AG04449 (cell line): ENCODE measurements around the gene DLGAP1.
A peak's percentile ranks its signal among the peaks of the same experiment; 100 is the strongest.
"Not testable (repeated sequence)": the region's sequence is repeated elsewhere in the genome, so short reads cannot be mapped to it uniquely, and the experiment has no call there.

Experiments
- CTCF ChIA-PET: fragments of 350-600 bp; formaldehyde crosslinking; extraction: SDS; loops from one replicate; lab custom pipeline; 2021; ENCODE audit warnings: antibody characterized with exemption; lab: Yijun Ruan, JAX
- POLR2A ChIA-PET: fragments of 400-600, 350-600 bp; formaldehyde crosslinking; extraction: SDS; loops from one replicate; lab custom pipeline; 2020; ENCODE audit warnings: antibody characterized with exemption, inconsistent platforms; lab: Yijun Ruan, JAX
- DNase-seq: peaks from one replicate; pipeline ENCODE4 v3.0.0-alpha.2; 2010; ENCODE audit warnings: low read depth, low spot score
- H3K4me3 ChIP-seq: 2 replicates; pipeline ENCODE4 v1.5.1; 2011; ENCODE audit warnings: low read depth, mild to moderate bottlenecking, control low read depth, low read length
- TF ChIP-seq, protein P1 (sequence below): IDR thresholded peaks from one replicate; pipeline ENCODE4 v1.5.1; 2011; ENCODE audit warnings: mild to moderate bottlenecking, moderate library complexity, low read length, control low read depth, inconsistent platforms; ENCODE audit not compliant: insufficient read depth; ENCODE audit errors: missing control alignments

The DLGAP1 gene

GRCh38 chr18:3710712-3711301 lies 744.3 kb downstream of the DLGAP1 start:
- DNase-seq = no peak
- ChIA-PET CTCF (interaction anchor here (0.7 to 3.0 kb wide), 6 partner anchors 42 to 288 kb away, joined by 3 to 14 read pairs (median 4); no protein-coding TSS in a partner anchor), POLR2A (no interaction called here)
- TF ChIP-seq, protein P1, sequence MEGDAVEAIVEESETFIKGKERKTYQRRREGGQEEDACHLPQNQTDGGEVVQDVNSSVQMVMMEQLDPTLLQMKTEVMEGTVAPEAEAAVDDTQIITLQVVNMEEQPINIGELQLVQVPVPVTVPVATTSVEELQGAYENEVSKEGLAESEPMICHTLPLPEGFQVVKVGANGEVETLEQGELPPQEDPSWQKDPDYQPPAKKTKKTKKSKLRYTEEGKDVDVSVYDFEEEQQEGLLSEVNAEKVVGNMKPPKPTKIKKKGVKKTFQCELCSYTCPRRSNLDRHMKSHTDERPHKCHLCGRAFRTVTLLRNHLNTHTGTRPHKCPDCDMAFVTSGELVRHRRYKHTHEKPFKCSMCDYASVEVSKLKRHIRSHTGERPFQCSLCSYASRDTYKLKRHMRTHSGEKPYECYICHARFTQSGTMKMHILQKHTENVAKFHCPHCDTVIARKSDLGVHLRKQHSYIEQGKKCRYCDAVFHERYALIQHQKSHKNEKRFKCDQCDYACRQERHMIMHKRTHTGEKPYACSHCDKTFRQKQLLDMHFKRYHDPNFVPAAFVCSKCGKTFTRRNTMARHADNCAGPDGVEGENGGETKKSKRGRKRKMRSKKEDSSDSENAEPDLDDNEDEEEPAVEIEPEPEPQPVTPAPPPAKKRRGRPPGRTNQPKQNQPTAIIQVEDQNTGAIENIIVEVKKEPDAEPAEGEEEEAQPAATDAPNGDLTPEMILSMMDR = no peak
- no peak overlapping the region for H3K4me3 ChIP-seq

DNA sequence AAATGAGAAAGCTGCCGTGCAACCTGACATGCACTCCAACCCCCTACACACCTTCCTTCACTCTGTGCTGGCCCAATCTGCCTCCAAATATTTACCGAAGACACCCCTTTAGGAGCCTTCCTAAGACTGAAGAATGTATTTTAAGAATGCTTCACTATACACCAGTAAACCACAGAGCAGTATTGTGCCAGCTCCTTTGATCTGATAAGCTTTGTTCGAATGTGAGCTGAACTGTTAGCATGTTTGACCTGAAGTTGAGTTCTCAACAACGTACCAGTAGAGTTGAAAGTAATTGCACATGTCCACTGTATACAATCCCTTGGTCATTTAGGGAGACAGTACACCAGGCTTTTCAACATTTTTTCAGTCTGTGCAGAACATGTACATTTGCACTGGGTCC lies 745.9 kb downstream of the DLGAP1 start:
- TF ChIP-seq, protein P1 = no peak
- ChIA-PET POLR2A (no interaction called here), CTCF (interaction anchor here (0.8 to 3.0 kb wide), 3 partner anchors 62 to 292 kb away, joined by 3 to 14 read pairs (median 3); no protein-coding TSS in a partner anchor)
- DNase-seq = no peak
- no peak overlapping the region for H3K4me3 ChIP-seq

- TF ChIP-seq, protein P1 = no peak
- no peak overlapping the region for H3K4me3 ChIP-seq
- ChIA-PET POLR2A (no interaction called here), CTCF (interaction anchor here (0.6 to 7.5 kb wide), 4 partner anchors 65 to 289 kb away, joined by 3 to 121 read pairs (median 4); no protein-coding TSS in a partner anchor)
- no peak for DNase-seq
Observed at GRCh38 chr18:3706279-3707097, 748.6 kb downstream of the DLGAP1 start.

GRCh38 chr18:3704556-3705344 lies 750.4 kb downstream of the DLGAP1 start:
- ChIA-PET POLR2A (interaction anchor here (0.6 kb wide), 2 partner anchors 136 to 164 kb away, joined by 3 to 5 read pairs; no protein-coding TSS in a partner anchor), CTCF (interaction anchor here (0.7 to 7.5 kb wide), 12 partner anchors 11 to 1117 kb away, joined by 3 to 121 read pairs (median 4); no protein-coding TSS in a partner anchor)
- no peak for DNase-seq
- TF ChIP-seq, protein P1 = no peak
- H3K4me3 ChIP-seq = no peak overlapping the region

DNA sequence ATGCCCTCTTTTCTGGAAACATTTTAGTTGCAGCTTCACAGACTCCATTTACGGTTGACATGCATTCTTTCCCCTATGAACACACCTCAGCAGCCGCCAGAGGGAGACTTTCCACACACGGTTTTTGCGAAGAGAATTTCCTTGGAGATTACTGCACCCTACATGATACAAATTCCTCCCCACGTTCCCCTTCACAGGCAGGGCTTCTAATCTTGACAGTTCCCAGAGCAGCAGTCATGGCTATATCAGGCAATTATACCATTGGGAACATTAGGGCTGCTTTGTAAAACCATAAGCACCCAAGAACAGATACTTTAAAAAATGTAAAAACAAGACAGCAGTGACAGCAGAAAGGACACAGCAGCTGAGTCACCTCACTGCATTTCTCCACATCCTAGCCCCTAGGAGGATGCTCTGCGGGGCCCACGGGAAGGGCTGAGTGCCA lies 751.4 kb downstream of the DLGAP1 start:
- no peak overlapping the region for H3K4me3 ChIP-seq
- CTCF ChIA-PET = interaction anchor here (0.6 to 7.5 kb wide), 16 partner anchors 9 to 375 kb away, joined by 3 to 121 read pairs (median 4); no protein-coding TSS in a partner anchor
- TF ChIP-seq, protein P1 = peak; percentile 81
- POLR2A ChIA-PET = no interaction called here
- peak; percentile 12 for DNase-seq

DNA sequence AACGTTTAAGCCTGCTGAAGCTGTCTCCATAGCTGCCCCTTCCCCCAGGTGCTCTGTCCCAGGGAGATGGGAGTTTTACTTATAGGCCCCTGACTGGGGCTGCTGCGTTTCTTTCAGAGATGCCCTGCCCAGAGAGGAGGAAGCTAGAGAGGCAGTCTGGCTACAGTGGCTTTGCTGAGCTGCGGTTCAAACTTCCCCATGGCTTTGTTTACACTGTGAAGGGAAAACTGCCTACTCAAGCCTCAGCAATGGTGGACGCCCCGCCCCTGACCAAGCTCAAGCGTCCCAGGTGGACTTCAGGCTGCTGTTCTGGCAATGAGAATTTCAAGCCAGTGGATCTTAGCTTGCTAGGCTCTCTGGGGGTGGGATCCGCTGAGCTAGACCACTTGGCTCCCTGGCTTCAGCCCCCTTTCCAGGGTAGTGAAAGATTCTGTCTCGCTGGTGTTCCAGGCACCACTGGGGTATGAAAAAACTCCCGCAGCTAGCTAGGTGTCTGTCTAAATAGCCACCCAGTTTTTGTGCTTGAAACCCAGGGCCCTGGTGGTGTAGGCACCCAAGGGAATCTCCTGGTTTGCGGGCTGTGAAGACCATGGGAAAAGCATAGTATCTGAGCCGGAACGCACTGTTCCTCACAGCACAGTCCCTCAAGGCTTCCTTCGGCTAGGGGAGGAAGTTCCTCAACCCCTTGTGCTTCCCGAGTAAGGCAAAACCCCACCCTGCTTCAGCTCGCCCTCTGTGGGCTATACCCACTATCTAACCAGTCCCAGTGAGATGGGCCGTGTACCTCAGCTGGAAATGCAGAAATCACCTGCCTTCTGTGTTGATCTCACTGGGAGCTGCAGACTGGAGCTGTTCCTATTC lies 755.2 kb downstream of the DLGAP1 start:
- POLR2A ChIA-PET, DNase-seq, H3K4me3 ChIP-seq: not testable (repeated sequence)
- CTCF ChIA-PET = interaction anchor here (0.7 to 7.5 kb wide), 6 partner anchors 8 to 299 kb away, joined by 3 to 121 read pairs (median 8); no protein-coding TSS in a partner anchor

DNA sequence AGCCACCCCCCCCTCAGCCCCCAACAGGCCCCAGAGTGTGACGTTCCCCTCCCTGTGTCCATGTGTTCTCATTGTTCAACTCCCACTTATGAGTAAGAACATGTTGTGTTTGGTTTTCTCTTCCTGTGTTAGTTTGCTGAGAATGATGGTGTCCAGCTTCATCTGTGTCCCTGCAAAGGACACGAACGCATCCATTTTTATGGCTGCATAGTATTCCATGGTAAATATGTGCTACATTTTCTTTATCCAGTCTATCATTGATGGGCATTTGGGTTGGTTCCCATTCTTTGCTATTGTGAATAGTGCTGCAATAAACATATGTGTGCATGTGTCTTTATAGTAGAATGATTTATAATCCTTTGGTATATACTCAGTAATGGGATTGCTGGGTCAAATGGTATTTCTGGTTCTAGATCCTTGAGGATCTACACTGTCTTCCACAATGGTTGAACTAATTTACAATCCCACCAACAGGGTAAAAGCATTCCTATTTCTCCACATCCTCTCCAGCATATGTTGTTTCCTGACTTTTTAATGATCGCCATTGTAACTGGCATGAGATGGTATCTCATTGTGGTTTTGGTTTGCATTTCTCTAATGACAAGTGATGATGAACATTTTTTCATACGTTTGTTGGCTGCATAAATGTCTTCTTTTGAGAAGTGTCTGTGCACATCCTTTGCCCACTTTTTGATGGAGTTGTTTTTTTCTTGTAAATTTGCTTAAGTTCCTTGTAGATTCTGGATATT lies 760.9 kb downstream of the DLGAP1 start:
- CTCF ChIA-PET = interaction anchor here (0.8 to 4.4 kb wide), 5 partner anchors 9 to 412 kb away, joined by 3 to 33 read pairs (median 9); no protein-coding TSS in a partner anchor
- H3K4me3 ChIP-seq, POLR2A ChIA-PET, DNase-seq: not testable (repeated sequence)
